ENCODE measurements around the gene ST3GAL3.

ST3GAL3 gene

DNA sequence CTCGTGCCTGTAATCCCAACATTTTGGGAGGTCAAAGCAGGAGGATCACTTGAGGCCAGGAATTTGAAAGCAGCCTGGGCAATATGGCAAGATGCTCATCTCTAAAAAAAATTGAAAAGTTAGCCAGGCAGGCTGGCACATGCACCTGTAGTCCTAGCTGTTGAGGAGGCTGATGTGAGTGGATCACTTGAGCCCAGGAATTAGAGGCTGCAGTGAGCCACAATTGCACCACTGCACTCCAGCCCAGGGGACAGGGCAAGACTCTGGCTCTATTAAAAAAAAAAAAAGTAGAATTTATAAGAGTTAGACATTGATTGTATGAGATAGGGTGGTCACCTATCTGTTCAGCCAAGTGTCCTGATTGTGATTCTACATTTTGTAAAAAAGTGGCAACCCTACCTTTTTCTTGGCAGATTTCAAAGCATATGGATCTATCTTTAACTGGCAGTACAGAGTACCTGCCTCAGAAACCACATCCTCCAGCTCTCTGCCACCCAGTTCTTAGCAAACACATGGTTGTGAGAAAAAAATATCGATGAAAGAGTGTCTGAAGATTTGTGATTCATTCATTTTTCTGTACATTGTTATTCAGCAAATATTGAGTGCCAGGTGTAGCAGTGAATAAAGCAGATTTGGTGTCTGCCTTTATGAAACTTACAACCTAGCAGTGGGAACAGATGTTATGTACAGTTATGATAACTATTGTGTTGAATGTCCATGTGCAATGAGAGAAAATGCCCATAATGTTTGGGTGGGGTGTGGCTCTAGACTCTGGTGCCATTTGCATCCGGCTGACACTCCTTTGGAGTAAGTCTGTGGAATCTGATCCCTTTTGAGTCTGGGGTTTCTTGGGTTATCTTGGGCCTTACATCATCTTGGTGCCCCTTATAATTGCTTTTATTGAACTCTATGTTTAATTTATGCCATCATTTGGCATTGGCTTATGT, 82.5 kb downstream of the ST3GAL3 start:
- DNase-seq, result no peak

DNA sequence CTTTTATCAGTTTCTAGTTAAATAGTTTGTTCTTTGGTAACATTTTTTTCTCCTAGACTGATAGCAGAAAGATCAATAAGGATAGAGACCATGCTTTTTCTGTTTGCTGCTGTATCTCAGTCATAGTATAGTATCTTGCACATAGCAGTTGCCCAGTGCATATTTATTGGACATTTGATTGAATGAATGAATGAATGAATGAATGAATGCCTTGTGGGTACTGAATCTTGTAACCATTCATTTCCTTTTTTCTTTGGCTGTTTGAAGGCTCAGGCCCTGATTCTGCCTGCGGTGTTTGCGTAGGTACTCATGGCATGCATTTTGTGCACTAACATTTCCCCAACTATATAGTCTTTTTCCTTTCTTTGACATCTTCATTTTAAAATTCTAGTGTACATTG, 83.9 kb downstream of the ST3GAL3 start:
- no peak for DNase-seq

DNA sequence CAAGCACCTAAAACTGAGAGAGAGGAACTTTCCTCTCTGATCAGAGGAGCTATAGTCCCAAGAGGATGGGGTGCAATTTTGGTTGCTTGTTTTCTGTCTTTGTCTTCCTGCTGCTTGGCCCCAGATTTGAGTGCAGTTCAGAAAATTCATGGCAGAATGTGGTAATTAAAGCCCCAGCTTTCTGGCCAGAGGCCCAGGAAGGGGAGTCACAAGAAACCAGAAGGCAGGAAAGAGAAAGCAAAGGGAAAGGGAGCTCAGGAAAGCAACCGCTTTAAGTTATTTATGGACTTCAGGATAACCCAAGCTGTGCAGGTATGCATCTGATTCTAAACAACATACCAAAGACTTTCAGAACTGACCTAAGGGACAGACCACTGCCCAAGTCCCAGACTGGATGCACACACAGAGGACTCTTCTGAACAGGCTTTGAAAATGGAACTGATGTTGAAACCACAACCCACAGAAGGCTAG, 88.8 kb downstream of the ST3GAL3 start:
- no peak for DNase-seq

DNA sequence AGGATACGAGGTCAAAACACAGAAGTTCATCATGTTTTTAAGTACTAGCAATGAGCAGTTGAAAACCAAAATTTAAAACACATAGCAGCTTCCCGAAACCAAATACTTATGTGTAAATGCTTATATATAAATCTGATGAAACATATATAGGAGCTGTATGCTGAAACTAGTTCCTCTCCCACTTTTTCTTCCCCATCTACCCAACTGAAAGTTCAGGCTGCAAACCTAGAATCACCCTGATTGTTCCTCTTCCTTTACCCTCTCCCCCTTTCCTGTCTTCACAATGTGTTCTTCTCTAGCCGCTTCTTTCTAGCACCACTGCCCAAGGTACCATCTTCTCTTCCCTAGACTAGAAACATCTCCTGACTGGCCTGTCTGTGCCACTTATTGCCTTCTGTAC, 90.6 kb downstream of the ST3GAL3 start:
- no peak for DNase-seq

DNA sequence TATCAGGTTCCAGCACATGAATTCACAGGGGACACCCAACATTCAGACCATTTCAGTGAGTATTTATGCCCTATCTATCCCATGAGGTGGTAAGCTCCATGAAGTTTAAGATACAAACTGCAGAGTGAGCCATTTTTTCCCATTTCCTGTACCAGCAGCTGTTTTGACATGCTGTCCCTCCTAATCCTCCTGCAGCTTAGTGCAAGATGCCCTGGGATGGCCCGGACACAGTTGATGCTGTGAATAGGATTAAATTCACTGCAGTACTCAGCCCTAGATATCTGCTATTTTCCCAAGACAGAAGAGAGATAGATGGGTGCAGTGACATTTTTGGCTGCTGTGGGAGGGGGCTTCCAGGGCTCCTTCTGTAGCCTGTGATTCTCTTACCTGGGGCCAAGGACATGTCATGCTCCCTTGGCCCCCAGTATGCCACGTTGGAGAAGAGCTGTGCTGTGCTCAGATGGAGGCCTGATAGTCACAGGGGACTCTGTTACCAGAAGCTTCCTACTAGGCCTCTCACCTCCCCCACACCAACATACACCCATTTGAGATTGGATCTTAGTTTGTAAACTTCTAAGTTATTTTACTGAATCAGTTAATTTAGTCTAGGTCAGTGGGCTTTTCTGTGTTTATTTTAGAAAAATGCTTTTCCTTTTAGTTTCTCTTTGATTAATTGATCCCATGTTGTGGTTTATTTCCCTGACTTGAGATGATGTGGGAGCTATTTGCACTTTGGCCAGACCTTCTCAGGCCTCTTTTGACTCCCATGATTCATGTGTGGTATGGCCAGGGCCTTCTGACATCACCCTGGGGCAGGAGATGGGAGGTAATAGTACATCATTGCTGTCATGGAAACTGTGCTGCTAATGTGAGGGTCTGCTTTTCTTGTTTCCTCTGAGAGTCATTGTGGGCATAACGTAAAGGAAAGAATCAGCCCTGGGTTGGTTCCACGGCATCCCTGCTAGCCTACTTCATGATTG, 92.6 kb downstream of the ST3GAL3 start:
- DNase-seq, result no peak

DNA sequence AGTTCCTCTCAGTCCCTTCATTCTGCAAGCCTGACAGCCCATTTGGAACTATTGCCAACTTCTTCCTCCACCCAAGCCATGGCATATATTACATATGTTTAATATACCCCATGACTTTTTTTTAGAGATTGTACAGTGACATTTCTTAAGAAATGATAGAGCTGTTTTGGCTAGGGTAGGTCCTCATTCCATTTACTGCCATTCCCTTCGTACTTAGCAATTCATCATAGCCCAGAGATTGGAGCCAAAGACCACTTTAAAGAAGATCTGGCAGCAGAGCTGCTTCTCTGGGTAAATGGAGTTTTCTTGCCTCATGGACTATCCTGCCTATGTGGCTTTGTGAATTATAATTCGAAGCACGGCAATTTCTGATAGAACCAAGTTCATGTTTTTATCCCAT, 93.4 kb downstream of the ST3GAL3 start:
- DNase-seq, result no peak

DNA sequence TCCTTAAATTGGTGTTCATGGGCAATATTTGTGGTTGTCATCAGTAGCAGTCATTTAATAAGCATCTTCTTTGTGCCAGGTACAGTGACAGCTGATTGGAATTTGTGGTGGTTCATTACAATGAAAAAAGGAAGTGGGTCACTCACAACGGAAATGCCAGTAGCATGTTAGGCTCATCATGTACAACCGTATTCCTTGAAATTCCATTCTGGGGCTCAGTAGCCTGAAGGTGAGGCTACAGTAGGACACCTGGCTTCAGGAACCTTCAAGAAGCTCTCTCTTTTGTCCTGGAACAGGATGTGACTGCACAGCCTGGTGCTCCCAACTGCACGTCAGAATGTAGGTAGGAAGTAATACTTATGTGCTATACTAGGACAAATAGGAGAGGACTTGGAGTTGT, 93.9 kb downstream of the ST3GAL3 start:
- no peak for DNase-seq

DNA sequence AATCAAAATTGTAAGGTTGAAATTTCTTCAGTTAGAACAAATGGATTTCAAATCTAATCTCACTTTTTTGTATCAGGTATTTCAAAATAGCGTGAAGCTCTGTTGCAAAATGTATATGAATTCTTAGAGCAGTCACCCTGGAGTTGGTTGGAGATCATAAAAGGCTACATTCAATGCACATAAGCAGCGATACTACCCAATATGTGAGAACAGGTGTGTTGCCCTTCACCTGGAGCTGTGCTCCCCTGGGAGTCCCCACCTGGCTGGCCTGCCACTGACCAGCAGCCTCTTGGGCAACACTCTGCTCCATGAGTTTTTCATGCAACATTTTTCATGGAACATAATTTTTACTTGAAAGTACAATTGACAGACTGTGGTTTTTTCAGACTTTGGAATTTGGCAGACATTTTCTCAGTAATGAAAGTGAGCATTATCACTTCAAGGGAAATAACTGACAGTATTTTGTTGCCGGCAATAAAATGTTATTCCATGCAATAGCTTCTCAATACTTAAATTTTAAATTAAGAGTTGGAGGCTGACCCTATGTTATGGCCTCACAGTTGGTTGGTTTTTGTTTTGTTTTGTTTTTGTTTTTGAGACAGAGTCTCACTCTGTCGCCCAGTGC, 95.1 kb downstream of the ST3GAL3 start:
- no peak for DNase-seq

DNA sequence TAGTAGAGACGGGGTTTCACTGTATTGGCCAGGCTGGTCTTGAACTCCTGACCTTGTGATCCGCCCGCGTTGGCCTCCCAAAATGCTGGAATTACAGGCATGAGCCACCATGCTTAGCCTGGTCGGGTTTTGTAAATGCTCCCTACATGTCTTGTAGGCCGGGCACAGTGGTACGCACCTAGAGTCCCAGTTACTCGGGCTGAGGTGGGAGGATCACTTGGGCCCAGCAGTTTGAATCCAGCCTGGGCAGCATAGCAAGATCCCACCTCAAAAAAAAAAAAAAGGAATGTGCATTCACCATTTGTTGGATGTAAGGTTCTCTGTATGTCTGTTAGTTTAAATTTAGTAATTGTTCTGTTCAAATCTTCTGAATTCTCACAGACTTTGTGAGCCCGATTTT, 95.8 kb downstream of the ST3GAL3 start:
- no peak for DNase-seq

DNA sequence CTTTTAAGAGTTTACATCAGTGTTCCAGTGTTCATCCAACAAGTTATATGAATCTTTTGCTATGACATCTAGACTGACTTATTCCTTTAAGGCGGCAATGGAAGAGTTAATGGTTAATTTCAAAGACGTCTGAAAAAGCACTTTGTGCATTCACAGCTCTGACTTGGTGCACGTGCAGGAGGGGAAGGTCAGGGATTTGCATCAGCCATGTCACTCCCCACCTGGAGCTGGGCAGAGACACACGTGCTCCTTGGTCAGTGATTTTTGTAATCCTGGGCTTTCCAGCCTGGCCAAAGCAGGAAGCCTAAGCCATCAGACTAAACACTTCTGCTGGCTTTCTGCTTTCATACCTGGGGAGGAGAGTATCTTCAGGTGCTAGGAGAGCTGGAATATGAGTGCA, 96.3 kb downstream of the ST3GAL3 start:
- no peak for DNase-seq

DNA sequence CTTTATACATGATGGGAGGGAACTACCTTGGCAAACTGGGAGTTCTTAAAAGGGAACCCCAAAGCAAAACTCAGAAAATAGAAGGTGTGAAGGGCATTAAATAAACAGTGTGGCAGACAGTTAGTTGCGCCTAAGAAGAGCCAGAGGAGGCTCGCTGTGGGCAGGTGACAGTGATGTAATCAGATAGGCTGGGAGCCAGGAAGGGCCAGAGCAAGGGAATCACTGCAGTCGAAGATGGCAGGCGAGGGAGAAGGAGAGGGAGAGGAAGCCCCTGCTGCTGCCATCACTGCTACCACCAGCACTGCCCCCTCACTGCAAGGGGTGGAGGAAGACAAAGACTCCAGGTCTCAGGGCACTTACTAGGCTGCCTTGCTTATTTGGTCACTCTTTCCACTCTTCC, 97.2 kb downstream of the ST3GAL3 start:
- no peak for DNase-seq

DNA sequence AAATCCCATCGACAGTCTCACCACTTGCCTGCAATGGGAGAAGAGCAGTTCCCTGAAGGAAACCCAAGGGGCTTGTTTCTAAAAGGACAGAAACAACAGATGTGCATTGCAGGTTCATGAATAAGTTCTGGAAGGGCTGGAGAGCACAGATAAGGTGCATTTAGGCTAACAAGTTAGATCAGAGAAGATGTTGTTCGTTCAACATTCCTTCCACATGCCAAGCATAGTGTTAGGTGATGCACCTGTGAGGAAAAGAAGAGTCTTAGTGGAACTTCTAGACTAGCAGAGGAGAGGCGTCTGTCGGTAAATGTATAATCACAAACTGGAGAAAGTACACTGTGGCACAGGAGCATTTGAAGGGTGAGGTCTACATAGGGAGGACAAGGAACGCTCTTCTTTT, 98.0 kb downstream of the ST3GAL3 start:
- DNase-seq, result no peak

DNA sequence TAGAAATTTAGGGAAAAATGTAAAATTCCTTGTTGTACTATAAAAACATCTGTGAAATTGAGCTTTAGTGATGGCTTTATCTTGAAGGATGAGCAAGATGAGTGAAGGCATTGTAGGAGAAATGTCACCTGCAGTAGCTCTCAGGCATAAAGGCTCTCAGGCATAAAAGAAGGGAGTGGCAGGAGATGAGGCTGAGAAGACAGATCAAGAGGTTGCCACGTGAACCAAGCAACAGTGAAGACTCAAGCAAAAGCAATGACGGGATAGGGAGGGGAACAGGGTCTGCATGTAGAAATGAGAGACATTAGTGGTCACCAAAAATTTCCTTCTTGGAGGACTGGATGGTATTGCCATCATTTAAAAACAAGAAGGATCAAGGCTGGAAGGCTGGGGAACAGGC, 98.8 kb downstream of the ST3GAL3 start:
- DNase-seq, result no peak

DNA sequence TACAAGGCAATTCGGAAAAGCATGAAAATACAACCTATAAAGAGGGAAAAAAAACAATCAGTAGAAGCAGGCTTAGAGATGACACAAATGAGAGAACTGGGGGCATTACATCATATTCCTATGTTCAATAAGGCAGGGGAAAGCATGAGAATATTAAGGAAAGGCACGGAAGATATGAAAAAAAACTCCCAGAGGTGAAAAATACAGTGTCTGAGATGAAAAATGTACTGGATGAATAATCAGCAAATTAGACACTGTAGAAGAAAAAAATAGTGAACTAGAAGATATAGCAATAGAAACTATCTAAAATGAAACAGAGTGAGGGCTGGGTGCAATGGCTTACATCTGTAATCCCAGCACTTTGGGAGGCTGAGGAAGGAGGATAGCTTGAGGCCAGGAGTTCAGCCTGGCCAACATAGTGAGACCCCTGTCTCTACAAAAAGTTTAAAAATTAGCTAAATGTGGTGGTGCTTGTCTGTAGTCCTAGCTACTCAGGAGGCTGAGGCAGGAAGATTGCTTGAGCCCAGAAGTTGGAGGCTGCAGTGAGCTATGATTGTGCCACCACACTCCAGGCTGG, 101.8 kb downstream of the ST3GAL3 start:
- no peak for DNase-seq

DNA sequence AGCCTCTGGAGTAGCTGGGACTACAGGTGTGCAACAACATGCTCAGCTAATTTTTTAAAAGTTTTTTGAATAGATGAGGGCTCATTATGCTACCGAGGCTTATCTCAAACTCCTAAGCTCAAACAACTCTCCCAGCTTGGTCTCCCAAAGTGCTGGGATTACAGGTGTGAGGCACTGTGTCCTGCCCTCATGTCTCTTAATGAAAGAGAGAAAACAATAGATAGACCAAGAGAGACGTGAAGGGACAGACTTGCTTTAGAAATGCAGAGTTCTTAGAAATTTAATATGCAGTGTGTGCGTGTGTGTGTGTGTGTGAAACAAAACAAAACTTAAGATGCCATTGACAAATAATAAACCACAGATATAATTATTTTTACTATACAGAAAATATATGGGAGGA, 105.2 kb downstream of the ST3GAL3 start:
- no peak for DNase-seq

DNA sequence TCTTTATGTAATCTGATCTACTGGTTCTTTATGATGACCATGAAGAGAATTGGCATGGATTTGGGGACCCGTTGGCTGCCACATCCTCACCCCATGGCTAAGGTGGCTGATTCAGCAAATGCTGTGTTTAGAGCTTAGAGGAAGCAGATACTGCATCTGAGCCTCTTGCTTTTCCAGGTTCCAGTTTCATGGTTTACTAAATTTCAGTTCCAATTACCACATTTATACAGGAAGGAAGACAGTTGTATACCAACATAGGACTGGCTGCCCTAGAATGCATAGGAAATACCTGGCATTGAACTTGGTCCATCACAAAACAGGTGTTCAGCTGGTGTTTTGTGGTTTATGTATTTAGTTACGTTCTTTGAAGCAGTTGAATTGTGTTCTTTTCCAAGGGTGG, 107.1 kb downstream of the ST3GAL3 start:
- DNase-seq, result no peak

DNA sequence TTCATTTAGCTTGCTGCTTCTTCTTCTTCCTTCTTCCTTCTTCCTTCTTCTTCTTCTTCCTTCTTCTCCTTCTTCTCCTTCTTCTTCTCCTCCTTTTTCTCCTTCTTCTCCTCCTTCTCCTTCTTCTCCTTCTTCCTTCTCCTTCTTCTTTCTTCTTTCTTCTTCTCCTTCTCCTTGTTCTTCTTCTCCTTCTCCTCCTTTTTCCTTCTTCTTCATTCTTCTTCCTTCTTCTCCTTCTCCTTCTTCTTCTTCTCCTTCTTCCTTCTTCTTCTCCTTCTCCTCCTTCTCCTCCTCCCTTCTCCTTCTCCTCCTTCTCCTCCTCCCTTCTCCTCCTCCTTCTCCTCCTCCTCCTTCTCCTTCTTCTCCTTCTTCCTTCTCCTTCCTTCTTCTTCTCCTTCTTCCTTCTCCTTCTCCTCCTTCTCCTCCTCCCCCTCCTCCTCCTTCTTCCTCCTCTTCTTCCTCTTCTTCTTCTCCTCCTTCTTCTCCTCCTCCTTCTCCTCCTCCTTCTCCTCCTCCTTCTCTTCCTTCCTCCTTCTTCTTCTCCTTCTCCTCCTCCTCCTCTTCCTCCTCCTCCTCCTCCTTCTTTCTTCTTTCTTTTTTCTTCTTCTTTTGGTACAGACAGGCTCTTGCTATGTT, 110.1 kb downstream of the ST3GAL3 start:
- no peak for DNase-seq

DNA sequence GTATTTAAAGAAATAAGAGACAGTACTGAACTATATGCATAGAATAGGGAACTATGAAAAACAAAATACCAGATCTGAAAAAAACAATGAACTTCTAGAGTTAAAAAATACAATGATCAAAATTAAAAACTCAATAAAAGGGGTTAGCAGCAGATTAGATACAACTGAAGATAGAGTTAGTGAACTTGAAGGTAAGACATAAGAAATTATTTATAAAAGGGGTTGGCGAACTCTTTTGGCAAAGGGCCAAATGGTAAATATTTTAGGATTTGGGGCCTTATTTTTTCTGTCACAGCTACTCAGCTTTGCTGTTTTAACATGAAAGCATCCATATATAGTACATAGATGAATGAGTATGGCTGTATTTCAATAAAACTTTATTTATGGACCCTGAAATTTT, 111.4 kb downstream of the ST3GAL3 start:
- DNase-seq, result no peak

DNA sequence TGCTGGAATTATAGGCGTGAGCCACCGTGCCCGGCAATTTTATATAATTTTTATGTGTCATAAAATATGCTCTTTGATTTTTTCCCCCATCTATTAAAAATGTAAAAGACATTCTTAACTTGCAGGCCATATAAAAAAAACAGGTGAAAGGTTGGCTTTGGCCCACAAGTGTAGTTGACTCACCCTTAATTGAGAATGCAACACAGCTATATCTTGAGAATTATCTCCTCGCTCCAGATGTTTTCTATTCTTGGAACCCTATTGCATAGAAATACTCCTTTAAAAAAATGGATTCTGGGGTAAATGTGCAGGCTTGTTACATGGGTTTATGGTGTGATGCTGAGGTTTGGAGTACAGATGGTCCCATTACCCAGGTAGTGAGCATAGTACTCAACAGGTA, 112.0 kb downstream of the ST3GAL3 start:
- DNase-seq, result no peak

DNA sequence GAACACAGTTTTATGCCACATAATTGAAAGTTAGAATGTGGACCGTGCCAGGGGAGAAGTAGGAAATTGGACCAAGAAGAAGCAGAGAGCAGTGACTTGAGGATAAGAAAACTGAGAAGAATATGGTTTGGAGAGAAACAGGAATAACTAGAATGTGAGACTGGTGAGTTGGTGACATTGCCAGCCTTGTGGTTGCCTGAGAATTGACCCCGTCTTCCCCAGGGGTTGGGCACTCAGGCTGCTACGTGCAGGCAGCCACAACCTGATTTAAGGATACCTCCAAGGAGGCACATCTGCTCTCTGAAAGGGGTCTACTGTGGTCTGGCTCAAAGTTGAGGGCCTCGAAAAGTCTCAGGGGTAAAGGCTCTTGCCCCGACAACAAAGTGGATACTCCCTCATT, 114.1 kb downstream of the ST3GAL3 start:
- no peak for DNase-seq

DNA sequence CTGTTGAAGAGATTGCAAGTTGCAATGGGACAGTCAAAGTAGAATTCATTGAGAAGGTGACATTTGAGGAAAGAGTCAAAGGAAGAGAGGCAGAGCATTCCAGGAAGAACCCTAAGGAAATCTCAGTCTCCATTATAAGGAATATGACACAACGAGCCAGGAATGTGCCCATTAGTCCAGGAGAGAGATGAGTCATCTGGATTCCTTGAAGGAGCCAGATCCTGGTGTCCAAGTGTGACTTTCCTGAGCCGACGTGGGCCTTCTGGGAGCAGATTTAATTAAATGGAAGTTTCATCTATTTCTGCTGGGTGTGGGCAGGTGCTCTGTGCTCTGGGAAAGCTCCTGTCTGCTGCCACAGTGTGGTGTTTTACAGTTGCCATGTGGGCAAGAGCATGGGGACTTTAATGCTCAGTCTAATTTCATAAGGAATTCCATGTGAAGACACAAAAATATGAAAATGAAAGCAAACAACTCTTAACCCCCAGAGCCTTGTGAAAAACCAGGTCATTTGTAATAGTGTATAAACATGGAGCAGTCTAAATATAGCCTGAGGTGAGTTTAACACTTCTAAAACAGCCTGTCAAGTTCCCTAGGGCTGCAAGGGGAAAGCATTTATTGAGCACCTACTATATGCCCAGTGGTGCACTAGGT, 114.8 kb downstream of the ST3GAL3 start:
- no peak for DNase-seq

DNA sequence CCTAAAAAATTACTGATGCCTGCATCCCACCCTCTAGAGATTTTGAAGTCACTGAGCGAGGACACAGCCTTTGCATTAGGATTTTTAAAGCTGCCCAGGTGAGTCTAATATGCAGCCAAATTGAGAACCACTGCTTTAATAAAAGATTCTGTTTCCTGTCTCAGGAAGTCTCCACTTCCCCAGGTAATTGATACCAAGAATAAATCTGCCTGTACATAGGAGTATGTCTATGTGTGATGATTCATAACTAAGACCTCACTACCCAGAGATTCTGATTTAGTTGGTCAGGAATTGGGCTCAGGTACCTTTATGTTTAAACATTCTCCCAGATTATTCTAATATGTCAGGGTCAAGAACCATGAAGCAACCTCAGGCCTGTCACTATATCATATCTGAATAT, 117.5 kb downstream of the ST3GAL3 start:
- DNase-seq, result no peak
